Transverse colon (tissue), 3 donors: Measurements from ENCODE around the gene PCARE.
"Not testable (repeated sequence)": the region's sequence is repeated elsewhere in the genome, so short reads cannot be mapped to it uniquely, and the experiment has no call there.

ENCODE experiments used
- EP300 ChIP-seq: sonication (generic); formaldehyde crosslinking; IDR thresholded peaks from one replicate; pipeline ENCODE4 v1.6.1; 2017; ENCODE audit warnings: antibody characterized with exemption, low read depth
- POLR2A ChIP-seq: fragments of 450-650 bp; IDR thresholded peaks from one replicate; pipeline ENCODE4 v1.6.1; 2016; ENCODE audit warnings: antibody characterized with exemption, mild to moderate bottlenecking, moderate library complexity
- TF ChIP-seq, protein P1 (sequence below), 5 experiments: fragments of 200-600 bp in 3 of 5; fragments of 450-650 bp in 2 of 5; sonication (generic) in 3 of 5; IDR thresholded peaks; 1 replicate in 2 of 5; 2 replicates in 3 of 5; pipeline ENCODE4 v1.5.1; 2016 to 2017; ENCODE audit warnings: antibody characterized with exemption in 5 of 5, inconsistent platforms in 3 of 5, mild to moderate bottlenecking in 2 of 5, moderate library complexity in 1 of 5

DNA sequence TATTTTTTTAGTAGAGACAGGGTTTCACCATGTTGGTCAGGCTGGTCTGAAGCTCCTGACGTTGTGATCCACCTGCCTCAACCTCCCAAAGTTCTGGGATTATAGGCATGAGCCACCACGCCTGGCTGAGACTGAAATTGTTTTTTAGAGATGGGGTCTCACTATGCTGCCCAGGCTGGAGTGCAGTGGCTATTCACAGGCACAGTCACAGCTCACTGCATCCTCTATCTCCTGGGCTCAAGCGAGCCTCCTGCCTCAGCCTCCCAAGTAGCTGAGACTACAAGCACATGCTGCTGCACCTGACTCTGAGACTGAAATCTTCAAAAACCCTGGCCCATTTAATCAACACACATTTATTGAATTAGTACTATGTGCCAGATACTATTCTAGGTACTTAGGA lies 33.2 kb upstream of the PCARE start:
- TF ChIP-seq EP300, POLR2A: not testable (repeated sequence)
- TF ChIP-seq, protein P1, sequence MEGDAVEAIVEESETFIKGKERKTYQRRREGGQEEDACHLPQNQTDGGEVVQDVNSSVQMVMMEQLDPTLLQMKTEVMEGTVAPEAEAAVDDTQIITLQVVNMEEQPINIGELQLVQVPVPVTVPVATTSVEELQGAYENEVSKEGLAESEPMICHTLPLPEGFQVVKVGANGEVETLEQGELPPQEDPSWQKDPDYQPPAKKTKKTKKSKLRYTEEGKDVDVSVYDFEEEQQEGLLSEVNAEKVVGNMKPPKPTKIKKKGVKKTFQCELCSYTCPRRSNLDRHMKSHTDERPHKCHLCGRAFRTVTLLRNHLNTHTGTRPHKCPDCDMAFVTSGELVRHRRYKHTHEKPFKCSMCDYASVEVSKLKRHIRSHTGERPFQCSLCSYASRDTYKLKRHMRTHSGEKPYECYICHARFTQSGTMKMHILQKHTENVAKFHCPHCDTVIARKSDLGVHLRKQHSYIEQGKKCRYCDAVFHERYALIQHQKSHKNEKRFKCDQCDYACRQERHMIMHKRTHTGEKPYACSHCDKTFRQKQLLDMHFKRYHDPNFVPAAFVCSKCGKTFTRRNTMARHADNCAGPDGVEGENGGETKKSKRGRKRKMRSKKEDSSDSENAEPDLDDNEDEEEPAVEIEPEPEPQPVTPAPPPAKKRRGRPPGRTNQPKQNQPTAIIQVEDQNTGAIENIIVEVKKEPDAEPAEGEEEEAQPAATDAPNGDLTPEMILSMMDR (IDR thresholded peaks at IDR 0.05), result not testable (repeated sequence)
